Type B pancreatic cell (in vitro differentiated cells): ENCODE results near the gene LDLRAD3. TPM values are rescaled to one million over a fixed set of nuclear protein-coding genes. Genes with fewer than 3 reads are reported as not detected.

Experiments
- DNase-seq: peaks from one replicate; pipeline ENCODE4 v3.0.0; 2021; ENCODE audit warnings: mixed read lengths; ENCODE audit not compliant: unreplicated experiment; ENCODE audit errors: extremely low spot score
- H3K27ac Mint-ChIP-seq: 2 replicates; pipeline ENCODE4 v1.8.0; 2021; ENCODE audit warnings: mild to moderate bottlenecking, mixed read lengths
- H3K27me3 Mint-ChIP-seq: 2 replicates; pipeline ENCODE4 v1.8.0; 2021; ENCODE audit warnings: mixed read lengths
- H3K36me3 Mint-ChIP-seq: 2 replicates; pipeline ENCODE4 v1.8.0; 2021; ENCODE audit warnings: mixed read lengths
- H3K4me1 Mint-ChIP-seq: one replicate; pipeline ENCODE4 v1.8.0; 2021; ENCODE audit warnings: mixed read lengths; ENCODE audit not compliant: unreplicated experiment
- H3K4me3 Mint-ChIP-seq: 2 replicates; pipeline ENCODE4 v1.8.0; 2021; ENCODE audit warnings: mild to moderate bottlenecking, mixed read lengths
- H3K9me3 Mint-ChIP-seq: 2 replicates; pipeline ENCODE4 v1.8.0; 2021; ENCODE audit warnings: mixed read lengths
- total RNA-seq: library from RNA; stranded (reverse); gene quantifications from 2 replicates; pipeline ENCODE4 v1.2.1, GENCODE V29; 2021; ENCODE audit warnings: low replicate concordance
- TF ChIP-seq, protein P1 (sequence below): fragments of 200-600 bp; sonication (generic); conservative IDR thresholded peaks from 2 replicates; pipeline ENCODE4 v1.5.0; 2021; ENCODE audit warnings: antibody characterized with exemption, mild to moderate bottlenecking

The LDLRAD3 gene
- total RNA-seq, 1 donor from 2014 or later: 20.7 TPM

DNA sequence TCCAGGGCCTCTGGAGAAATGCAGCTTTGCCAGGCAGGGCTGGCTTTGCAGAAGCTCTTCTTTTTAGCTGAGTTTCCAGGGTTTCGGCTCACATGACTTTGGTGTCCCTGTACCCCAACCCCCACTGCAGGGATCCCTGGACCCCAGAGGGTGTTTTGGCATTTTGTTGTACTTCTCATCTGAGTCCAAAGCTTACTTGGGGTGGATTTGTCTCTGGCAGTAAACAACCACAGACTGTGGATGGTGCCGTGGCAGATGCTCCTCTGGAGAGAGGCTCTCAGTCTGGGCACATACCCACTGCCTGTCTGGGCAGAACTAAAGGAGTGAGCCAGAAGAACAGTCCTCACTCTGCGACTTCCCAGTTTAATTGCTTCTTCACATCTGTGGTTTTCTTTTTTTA is 295.8 kb downstream of the LDLRAD3 start:
- Mint-ChIP-seq H3K36me3 (peaks cover 12% of the 10 kb centered on the region), H3K4me3 (no peak overlapping the region), H3K27ac (no peak overlapping the region), H3K4me1 (peaks cover 8% of the 10 kb centered on the region), H3K9me3 (peaks cover 5% of the 10 kb centered on the region), H3K27me3 (no peaks in the 10 kb centered on the region)
- no peak for DNase-seq
- TF ChIP-seq, protein P1, sequence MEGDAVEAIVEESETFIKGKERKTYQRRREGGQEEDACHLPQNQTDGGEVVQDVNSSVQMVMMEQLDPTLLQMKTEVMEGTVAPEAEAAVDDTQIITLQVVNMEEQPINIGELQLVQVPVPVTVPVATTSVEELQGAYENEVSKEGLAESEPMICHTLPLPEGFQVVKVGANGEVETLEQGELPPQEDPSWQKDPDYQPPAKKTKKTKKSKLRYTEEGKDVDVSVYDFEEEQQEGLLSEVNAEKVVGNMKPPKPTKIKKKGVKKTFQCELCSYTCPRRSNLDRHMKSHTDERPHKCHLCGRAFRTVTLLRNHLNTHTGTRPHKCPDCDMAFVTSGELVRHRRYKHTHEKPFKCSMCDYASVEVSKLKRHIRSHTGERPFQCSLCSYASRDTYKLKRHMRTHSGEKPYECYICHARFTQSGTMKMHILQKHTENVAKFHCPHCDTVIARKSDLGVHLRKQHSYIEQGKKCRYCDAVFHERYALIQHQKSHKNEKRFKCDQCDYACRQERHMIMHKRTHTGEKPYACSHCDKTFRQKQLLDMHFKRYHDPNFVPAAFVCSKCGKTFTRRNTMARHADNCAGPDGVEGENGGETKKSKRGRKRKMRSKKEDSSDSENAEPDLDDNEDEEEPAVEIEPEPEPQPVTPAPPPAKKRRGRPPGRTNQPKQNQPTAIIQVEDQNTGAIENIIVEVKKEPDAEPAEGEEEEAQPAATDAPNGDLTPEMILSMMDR: no peak

DNA sequence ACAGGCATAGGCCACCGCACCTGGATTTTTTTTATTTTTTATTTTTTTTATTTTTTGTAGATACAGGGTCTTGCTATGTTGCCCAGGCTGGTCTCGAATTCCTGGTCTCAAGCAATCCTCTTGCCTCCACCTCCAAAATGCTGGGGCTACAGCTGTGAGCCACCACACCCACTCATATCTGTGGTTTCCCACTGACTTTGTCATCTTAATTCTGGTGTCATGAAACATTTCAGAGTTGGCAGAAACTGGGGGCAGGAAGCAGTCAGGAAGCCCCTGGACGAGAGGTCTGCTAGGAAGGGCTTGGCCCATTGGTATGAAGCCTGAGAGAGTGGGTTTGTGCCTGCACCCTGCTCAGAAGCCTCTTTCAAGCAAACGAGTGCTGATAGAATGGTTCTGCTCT is 296.3 kb downstream of the LDLRAD3 start:
- Mint-ChIP-seq H3K9me3 (peaks cover 9% of the 10 kb centered on the region), H3K36me3 (peaks cover 12% of the 10 kb centered on the region), H3K4me3 (no peak overlapping the region), H3K4me1 (peaks cover 8% of the 10 kb centered on the region), H3K27ac (no peak overlapping the region), H3K27me3 (no peaks in the 10 kb centered on the region)
- DNase-seq: no peak
- TF ChIP-seq, protein P1: no peak

DNA sequence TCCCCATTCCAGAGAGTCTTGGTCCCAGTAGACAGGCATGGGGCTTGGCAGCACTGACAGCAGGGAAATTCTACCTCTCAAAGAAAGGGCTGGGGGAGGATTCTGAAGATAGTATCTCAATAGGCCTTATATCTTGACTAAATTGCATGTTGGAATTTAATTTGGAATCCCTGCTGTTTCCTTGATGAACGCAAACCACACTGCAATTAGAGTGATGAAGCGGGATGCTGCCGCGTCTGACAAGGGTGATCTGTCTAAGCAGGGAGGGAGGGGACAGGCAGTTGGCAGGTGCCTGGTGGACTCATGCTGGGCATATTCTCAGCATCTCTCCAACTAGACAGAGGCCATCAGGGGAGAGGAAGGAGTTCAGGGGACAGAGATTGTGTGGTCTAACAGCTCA is 296.9 kb downstream of the LDLRAD3 start:
- H3K4me3 Mint-ChIP-seq: no peak overlapping the region
- TF ChIP-seq, protein P1: no peak
- H3K36me3 Mint-ChIP-seq: peaks cover 12% of the 10 kb centered on the region
- peaks cover 13% of the 10 kb centered on the region for H3K9me3 Mint-ChIP-seq
- no peak for DNase-seq
- no peak overlapping the region for H3K27ac Mint-ChIP-seq
- H3K4me1 Mint-ChIP-seq: peaks cover 8% of the 10 kb centered on the region
- no peaks in the 10 kb centered on the region for H3K27me3 Mint-ChIP-seq

DNA sequence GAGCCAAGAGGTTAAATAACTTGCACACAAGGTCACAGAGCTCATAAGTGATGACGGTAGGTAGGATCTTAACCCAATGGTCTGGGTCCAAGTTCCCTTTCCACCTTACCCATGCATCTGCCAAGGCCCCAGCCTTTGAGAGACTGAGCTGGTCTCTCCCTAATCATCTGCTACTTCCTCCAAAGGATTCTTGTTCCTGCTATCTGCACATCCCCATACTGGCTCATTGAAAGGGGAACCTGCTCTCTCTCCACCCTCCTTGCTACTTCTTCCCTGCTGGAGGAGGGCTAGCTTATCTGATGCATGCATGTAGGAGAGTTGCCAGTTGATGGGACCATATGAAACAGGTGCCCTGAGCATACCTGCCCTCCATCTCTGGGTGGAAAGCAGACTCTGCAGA is 297.6 kb downstream of the LDLRAD3 start:
- no peak for DNase-seq
- Mint-ChIP-seq H3K9me3 (peaks cover 13% of the 10 kb centered on the region), H3K27ac (no peak overlapping the region), H3K27me3 (no peaks in the 10 kb centered on the region), H3K4me3 (no peak overlapping the region), H3K36me3 (peaks cover 11% of the 10 kb centered on the region), H3K4me1 (peaks cover 8% of the 10 kb centered on the region)
- TF ChIP-seq, protein P1: no peak

DNA sequence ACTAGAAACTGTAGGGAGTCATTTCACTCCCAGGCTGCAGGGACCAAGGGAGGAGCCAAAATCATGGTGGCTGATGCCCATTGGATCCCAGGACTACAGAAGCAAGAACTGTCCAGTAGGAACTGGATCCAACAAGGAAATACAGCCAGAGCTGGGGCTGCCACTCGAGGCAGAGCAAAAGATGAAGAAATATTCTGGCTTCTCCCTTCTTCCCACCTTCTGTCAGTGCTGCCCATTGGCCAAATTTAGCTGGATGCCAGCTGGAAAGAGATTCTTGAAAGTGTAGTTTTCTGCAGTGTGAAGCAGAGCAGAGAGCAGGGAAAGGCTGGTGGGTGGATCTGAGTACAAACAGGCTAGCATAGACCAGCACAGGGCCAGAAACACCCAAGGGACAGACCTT is 299.8 kb downstream of the LDLRAD3 start:
- no peak overlapping the region for H3K27ac Mint-ChIP-seq
- TF ChIP-seq, protein P1: no peak
- peaks cover 1% of the 10 kb centered on the region for H3K4me1 Mint-ChIP-seq
- peaks cover 12% of the 10 kb centered on the region for H3K9me3 Mint-ChIP-seq
- peaks cover 3% of the 10 kb centered on the region for H3K27me3 Mint-ChIP-seq
- H3K4me3 Mint-ChIP-seq: no peak overlapping the region
- H3K36me3 Mint-ChIP-seq: no peaks in the 10 kb centered on the region
- DNase-seq: no peak

DNA sequence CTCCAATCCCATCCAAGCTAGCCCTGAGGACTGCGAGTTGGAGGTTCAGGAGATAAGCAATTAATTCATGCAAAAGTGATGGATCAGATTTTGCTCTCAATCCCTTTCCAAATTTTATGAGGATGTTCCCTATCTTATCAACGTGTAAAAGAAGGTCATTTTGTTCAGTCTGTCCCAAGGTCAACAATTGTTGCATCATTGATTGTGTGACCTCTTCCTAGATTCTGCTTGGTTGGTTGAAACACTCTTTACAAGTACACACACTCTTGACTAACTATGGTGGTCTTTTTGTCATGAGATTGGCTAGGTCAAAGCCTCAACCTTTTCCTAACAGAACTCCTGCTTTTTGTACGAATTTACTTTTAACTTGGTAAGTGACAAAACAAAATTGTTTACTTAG is 303.6 kb downstream of the LDLRAD3 start:
- Mint-ChIP-seq H3K36me3 (no peaks in the 10 kb centered on the region), H3K27ac (no peak overlapping the region), H3K9me3 (peaks cover 12% of the 10 kb centered on the region), H3K4me1 (peaks cover 15% of the 10 kb centered on the region), H3K27me3 (peaks cover 6% of the 10 kb centered on the region), H3K4me3 (no peak overlapping the region)
- no peak for DNase-seq
- TF ChIP-seq, protein P1: no peak
